ENCODE data around the gene SIL1. TPM values are rescaled to one million over a fixed set of nuclear protein-coding genes. Genes with fewer than 3 reads are reported as not detected.
A peak's percentile ranks its signal among the peaks of the same experiment; 100 is the strongest.

Gene SIL1
- total RNA-seq, 4 donors from 2014 or later: 17.4 to 122 (median 58.3) TPM

- TF ChIP-seq POLR2A (IDR thresholded peaks at IDR 0.05) (no peak), CTCF (IDR thresholded peaks at IDR 0.05) (no peak)
- H3K4me3 ChIP-seq: no peak overlapping the region
- H3K4me1 ChIP-seq: peaks cover 0 to 3% of the 10 kb centered on the region in 2 donors
- intact Hi-C loops (cut with DNase I; ENCODE audit: low total_unique reads): no loop called here
- no peaks in the 10 kb centered on the region for H3K36me3 ChIP-seq
- no peaks in the 10 kb centered on the region for H3K27me3 ChIP-seq
- H3K9me3 ChIP-seq: no peaks in the 10 kb centered on the region
- H3K27ac ChIP-seq: peak overlapping the region in 1 of 2 donors; percentile 43
- no peak for DNase-seq
Observed at GRCh38 chr5:139126711-139127111, 71.5 kb downstream of the SIL1 start.

GRCh38 chr5:139125991-139126390, 72.2 kb downstream of the SIL1 start:
- intact Hi-C loops (cut with DNase I; ENCODE audit: low total_unique reads): no loop called here
- peak overlapping the region in 1 of 2 donors; percentile 43 for H3K27ac ChIP-seq

DNA sequence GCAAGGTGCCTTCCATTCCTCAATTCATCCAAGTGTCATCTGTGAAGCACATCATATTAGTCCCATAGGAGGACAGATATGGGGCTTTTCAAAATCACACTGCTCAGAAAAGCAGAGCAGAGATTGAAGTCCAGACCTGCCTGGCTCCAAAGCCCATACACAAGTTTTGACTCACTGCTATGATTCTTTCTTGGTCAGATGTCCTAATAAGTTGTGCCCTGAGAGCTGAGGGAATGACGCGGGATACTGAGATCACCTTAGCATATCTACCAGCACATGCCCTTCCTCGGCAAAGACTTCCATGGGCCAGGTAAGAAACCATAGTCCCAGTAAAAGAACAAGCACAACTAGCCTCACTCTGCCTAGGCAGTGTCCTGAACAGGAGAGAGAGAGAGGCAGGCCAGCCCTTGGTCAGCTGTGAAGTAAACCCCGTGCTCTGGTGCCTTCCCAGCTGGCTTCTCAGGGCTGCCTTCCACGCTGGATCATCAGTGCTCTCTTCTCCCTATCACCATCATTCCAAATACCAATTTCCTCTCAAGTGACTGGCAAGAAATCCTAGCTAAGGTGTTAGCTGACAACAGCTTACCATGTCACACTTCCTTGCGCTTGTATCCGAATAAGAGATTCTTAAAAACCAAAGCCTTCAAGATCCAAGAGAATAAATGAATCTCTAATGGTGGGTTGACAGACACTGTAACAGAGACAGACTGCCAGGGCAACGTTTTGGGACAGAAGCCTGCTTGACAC, 73.2 kb downstream of the SIL1 start:
- intact Hi-C loops (cut with DNase I; ENCODE audit: low total_unique reads): no loop called here
- TF ChIP-seq CTCF (IDR thresholded peaks at IDR 0.05) (no peak), POLR2A (IDR thresholded peaks at IDR 0.05) (no peak)
- Histone ChIP-seq H3K27me3 (no peaks in the 10 kb centered on the region), H3K36me3 (no peaks in the 10 kb centered on the region), H3K4me3 (no peak overlapping the region), H3K4me1 (no peaks in the 10 kb centered on the region), H3K9me3 (no peaks in the 10 kb centered on the region), H3K27ac (no peak overlapping the region)
- no peak for DNase-seq

More at GRCh38 chr5:139125991-139126390, 72.2 kb downstream of the SIL1 start:
- no peaks in the 10 kb centered on the region for H3K4me1 ChIP-seq
- no peak for TF ChIP-seq CTCF (IDR thresholded peaks at IDR 0.05)
- no peak for TF ChIP-seq POLR2A (IDR thresholded peaks at IDR 0.05)
- DNase-seq: no peak
- H3K4me3 ChIP-seq: no peak overlapping the region
- H3K27me3 ChIP-seq: no peaks in the 10 kb centered on the region
- no peaks in the 10 kb centered on the region for H3K36me3 ChIP-seq
- no peaks in the 10 kb centered on the region for H3K9me3 ChIP-seq

DNA sequence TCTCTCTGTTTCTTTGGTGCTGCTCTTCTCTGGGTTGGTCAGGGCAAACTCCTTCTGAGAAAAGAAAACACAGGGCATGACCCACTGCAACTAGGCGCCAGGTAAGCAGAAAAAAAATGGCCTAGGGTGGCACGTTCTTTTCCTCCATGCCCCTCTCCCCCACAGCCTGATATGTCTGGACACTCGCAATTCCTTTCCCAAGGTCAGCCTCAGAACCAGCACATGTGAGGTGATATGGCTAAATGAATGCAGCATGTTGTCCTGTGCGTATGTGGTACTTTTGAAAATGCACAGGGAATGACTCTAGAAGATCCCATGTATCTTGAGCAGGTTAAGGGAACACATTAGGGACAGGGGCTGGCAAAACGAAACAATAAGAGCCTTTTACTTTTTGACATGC, 77.0 kb downstream of the SIL1 start:
- Histone ChIP-seq H3K4me1 (no peaks in the 10 kb centered on the region), H3K36me3 (no peaks in the 10 kb centered on the region), H3K27me3 (no peaks in the 10 kb centered on the region), H3K4me3 (no peak overlapping the region), H3K27ac (no peak overlapping the region), H3K9me3 (no peaks in the 10 kb centered on the region)
- no peak for DNase-seq
- intact Hi-C loops (cut with DNase I; ENCODE audit: low total_unique reads): no loop called here
- no peak for TF ChIP-seq CTCF (IDR thresholded peaks at IDR 0.05)
- no peak for TF ChIP-seq POLR2A (IDR thresholded peaks at IDR 0.05)

DNA sequence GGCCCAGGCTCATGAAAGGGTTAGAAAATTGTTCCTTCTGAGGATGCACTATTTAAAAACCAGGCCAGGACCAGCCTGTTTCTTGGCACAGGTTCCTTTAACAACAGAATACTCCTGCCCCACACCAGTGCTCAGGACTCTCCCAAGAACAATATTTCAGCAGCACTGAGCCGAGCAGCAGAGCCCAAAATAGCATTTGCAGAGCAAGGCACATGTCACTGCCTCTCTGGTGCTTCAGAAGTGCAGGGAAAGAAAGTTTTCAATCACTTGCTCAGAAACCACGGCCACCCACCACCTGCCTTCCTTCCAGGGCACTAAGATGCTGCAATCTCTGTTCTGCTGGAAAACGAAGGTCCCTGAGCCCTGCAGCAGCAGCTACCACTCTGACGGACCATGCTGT, 77.6 kb downstream of the SIL1 start:
- intact Hi-C loops (cut with DNase I; ENCODE audit: low total_unique reads): no loop called here
- Histone ChIP-seq H3K9me3 (no peaks in the 10 kb centered on the region), H3K27me3 (no peaks in the 10 kb centered on the region), H3K4me3 (no peak overlapping the region), H3K27ac (no peak overlapping the region), H3K36me3 (no peaks in the 10 kb centered on the region), H3K4me1 (no peaks in the 10 kb centered on the region)
- DNase-seq: no peak
- no peak for TF ChIP-seq POLR2A (IDR thresholded peaks at IDR 0.05)

Data from uterus (tissue), 4 donors.